K562 (cell line): ENCODE data around the gene PPM1M. TPM values are rescaled to one million over a fixed set of nuclear protein-coding genes. Genes with fewer than 3 reads are reported as not detected.

Source experiments
- FOXP1 ChIP-seq: sonication (generic); formaldehyde crosslinking; IDR thresholded peaks from 2 replicates; pipeline ENCODE4 v1.8.0; 2022; ENCODE audit warnings: mild to moderate bottlenecking, missing genetic modification reagents
- HDAC1 ChIP-seq, 2 experiments: fragments of 450-650 bp; IDR thresholded peaks; 2 replicates each; pipeline ENCODE4 v1.6.1; 2016 to 2017; ENCODE audit warnings: inconsistent platforms in 1 of 2, mild to moderate bottlenecking in 1 of 2, moderate library complexity in 1 of 2
- KDM4B ChIP-seq, 2 experiments: fragments of 450-650 bp in 1 of 2; sonication (generic) in 1 of 2; IDR thresholded peaks; 2 replicates each; pipeline ENCODE4 v1.6.1; 2016 to 2017; ENCODE audit warnings: borderline replicate concordance in 2 of 2, antibody characterized with exemption in 1 of 2, low read depth in 1 of 2, mild to moderate bottlenecking in 1 of 2
- KLF1 ChIP-seq: fragments of 450-650 bp; IDR thresholded peaks from 2 replicates; pipeline ENCODE4 v1.6.1; 2016; ENCODE audit warnings: missing genetic modification characterization, missing compliant biosample characterization
- MCM5 ChIP-seq: fragments of 450-650 bp; IDR thresholded peaks from 2 replicates; pipeline ENCODE4 v1.6.1; 2016; ENCODE audit warnings: low read depth
- NCOA2 ChIP-seq, 2 experiments: fragments of 450-650 bp; IDR thresholded peaks; 2 replicates each; pipeline ENCODE4 v1.6.1; 2018; ENCODE audit warnings: mild to moderate bottlenecking in 2 of 2, moderate library complexity in 1 of 2; ENCODE audit not compliant: partially characterized antibody in 2 of 2
- NFE2 ChIP-seq: IDR thresholded peaks from 2 replicates; pipeline ENCODE4 v1.6.1; 2014; ENCODE audit warnings: antibody characterized with exemption, low read depth
- NUFIP1 ChIP-seq: fragments of 450-650 bp; IDR thresholded peaks from 2 replicates; pipeline ENCODE4 v1.6.1; 2018; ENCODE audit not compliant: partially characterized antibody
- SMARCA4 ChIP-seq: fragments of 450-650 bp; IDR thresholded peaks from 2 replicates; pipeline ENCODE4 v1.6.1; 2016
- ZBTB49 ChIP-seq: sonication (generic); formaldehyde crosslinking; IDR thresholded peaks from 2 replicates; pipeline ENCODE4 v1.8.0; 2022; ENCODE audit warnings: missing genetic modification reagents, mild to moderate bottlenecking, borderline replicate concordance
- ZC3H8 ChIP-seq: fragments of 450-650 bp; IDR thresholded peaks from 2 replicates; pipeline ENCODE4 v1.6.1; 2017
- ZNF232 ChIP-seq: sonication (generic); formaldehyde crosslinking; IDR thresholded peaks from 2 replicates; pipeline ENCODE4 v1.8.0; 2022; ENCODE audit warnings: mild to moderate bottlenecking, missing genetic modification reagents
- ZNF778 ChIP-seq: fragments of 450-650 bp; formaldehyde crosslinking; IDR thresholded peaks from 2 replicates; pipeline ENCODE4 v1.4.0; 2020; ENCODE audit warnings: mild to moderate bottlenecking, moderate library complexity
- polyA plus RNA-seq, 8 experiments: library from polyadenylated mRNA; depleted of rRNA in 4 of 8; stranded (reverse) in 5 of 8; unstranded in 3 of 8; fragments of >200 nt; fragmentation: Nextera tagmentation in 2 of 8; fragmentation: Illumina TruSeq in 1 of 8; extraction: Ambion mirVana in 2 of 8; extraction: Trizol in 1 of 8; gene quantifications; 2 replicates each; pipeline versions ENCODE4 v1.2.1 to v1.2.3, GENCODE V29; 2011 to 2014; ENCODE audit warnings: inconsistent platforms in 1 of 8, missing spikeins in 1 of 8
- total RNA-seq, 7 experiments: library from RNA; depleted of rRNA in 6 of 7; stranded (reverse); fragments of >200 nt in 6 of 7; fragmentation: Illumina TruSeq in 2 of 7; extraction: Trizol in 2 of 7; gene quantifications; 2 replicates each; pipeline versions ENCODE4 v1.2.1 to v1.2.3, GENCODE V29; 2011 to 2021; ENCODE audit warnings: low replicate concordance in 1 of 7
- TF ChIP-seq, protein P1 (sequence below): fragments of 250-450 bp; sonication (Bioruptor Pico); IDR thresholded peaks from 2 replicates; pipeline ENCODE4 v1.4.0; 2020; ENCODE audit warnings: borderline replicate concordance

PPM1M gene
- total and polyA plus RNA-seq, 9 of the 15 experiments (the other 6 are each of a cell fraction or from before 2014, with no cell fraction given): 1.4 to 9.2 (median 4.4) TPM

GRCh38 chr3:52216585-52217408 is 28.8 kb upstream of the PPM1M start (continued):
- no peak for TF ChIP-seq ZBTB49 (CRISPR knock-in tag)
- no peak for TF ChIP-seq KLF1 (tag)
- no peak for TF ChIP-seq ZNF232
- TF ChIP-seq ZNF778 (CRISPR knock-in tag): no peak
- 0 out of 2 replicates have a peak, but pooled peaks have one; percentile 5 for TF ChIP-seq NFE2
- TF ChIP-seq, protein P1, sequence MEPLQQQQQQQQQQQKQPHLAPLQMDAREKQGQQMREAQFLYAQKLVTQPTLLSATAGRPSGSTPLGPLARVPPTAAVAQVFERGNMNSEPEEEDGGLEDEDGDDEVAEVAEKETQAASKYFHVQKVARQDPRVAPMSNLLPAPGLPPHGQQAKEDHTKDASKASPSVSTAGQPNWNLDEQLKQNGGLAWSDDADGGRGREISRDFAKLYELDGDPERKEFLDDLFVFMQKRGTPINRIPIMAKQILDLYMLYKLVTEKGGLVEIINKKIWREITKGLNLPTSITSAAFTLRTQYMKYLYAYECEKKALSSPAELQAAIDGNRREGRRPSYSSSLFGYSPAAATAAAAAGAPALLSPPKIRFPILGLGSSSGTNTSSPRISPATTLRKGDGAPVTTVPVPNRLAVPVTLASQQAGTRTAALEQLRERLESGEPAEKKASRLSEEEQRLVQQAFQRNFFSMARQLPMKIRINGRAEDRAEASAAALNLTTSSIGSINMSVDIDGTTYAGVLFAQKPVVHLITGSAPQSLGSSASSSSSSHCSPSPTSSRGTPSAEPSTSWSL (CRISPR knock-in tag): no peak
- no peak for TF ChIP-seq ZC3H8
- no peak for TF ChIP-seq FOXP1 (CRISPR knock-in tag)
- no peak for TF ChIP-seq HDAC1 (IDR thresholded peaks at IDR 0.05)
- no peak for TF ChIP-seq KDM4B (IDR thresholded peaks at IDR 0.05; ENCODE audit: borderline replicate concordance in 2 of 2, low read depth in 1 of 2)
- TF ChIP-seq MCM5: no peak
- TF ChIP-seq NCOA2 (IDR thresholded peaks at IDR 0.05; ENCODE audit: partially characterized antibody in 2 of 2): no peak
- no peak for TF ChIP-seq SMARCA4
- TF ChIP-seq NUFIP1: no peak
